PC-9 (cell line): Measurements from ENCODE around the gene CTSE. TPM values are rescaled to one million over a fixed set of nuclear protein-coding genes. Genes with fewer than 3 reads are reported as not detected.

Experiments
- BruUV-seq: library from RNA; stranded (reverse); fragments of 400-500 nt; replicated peaks from 2 replicates; lab custom pipeline; 2021; lab: Mats Ljungman, UMichigan
- CTCF ChIA-PET: fragments of 300-600 bp; sonication (Branson Sonifier 250); formaldehyde crosslinking; loops from one replicate; lab custom pipeline; 2022; ENCODE audit warnings: antibody characterized with exemption; lab: Charles Lee
- POLR2A ChIA-PET: fragments of 300-600 bp; sonication (Branson Sonifier 250); formaldehyde crosslinking; loops from one replicate; lab custom pipeline; 2022; ENCODE audit warnings: antibody characterized with exemption; ENCODE audit not compliant: unreplicated experiment; lab: Charles Lee
- DNase-seq, 2 experiments: peaks; one replicate each; pipeline versions ENCODE4 v3.0.0 to v3.0.0-alpha.2; 2015 to 2022; ENCODE audit warnings: mixed read lengths in 1 of 2
- H2AFZ ChIP-seq: fragments of 200-600 bp; sonication (generic); 2 replicates; pipeline ENCODE4 v1.8.1; 2017; ENCODE audit warnings: antibody characterized with exemption
- H3F3A ChIP-seq: fragments of 200-600 bp; sonication (generic); 2 replicates; pipeline ENCODE4 v1.8.1; 2017; ENCODE audit warnings: antibody characterized with exemption, mild to moderate bottlenecking, low read depth; ENCODE audit not compliant: insufficient read depth
- H3K27ac ChIP-seq: fragments of 200-600 bp; sonication (generic); 2 replicates; pipeline ENCODE4 v1.6.1; 2016; ENCODE audit warnings: mixed run types
- H3K27me3 ChIP-seq: fragments of 200-600 bp; sonication (generic); 2 replicates; pipeline ENCODE4 v1.6.1; 2016; ENCODE audit warnings: low read depth, mixed run types; ENCODE audit not compliant: insufficient read depth
- H3K36me3 ChIP-seq: fragments of 200-600 bp; sonication (generic); 2 replicates; pipeline ENCODE4 v1.6.1; 2016; ENCODE audit warnings: low read depth, mixed run types
- H3K4me1 ChIP-seq: fragments of 200-600 bp; sonication (generic); replicated peaks from 2 replicates; pipeline ENCODE4 v1.6.1; 2016; ENCODE audit warnings: mixed run types; ENCODE audit not compliant: insufficient read depth
- H3K4me2 ChIP-seq: fragments of 200-600 bp; sonication (generic); 2 replicates; pipeline ENCODE4 v1.6.1; 2017; ENCODE audit warnings: mixed run types
- H3K4me3 ChIP-seq: fragments of 200-600 bp; sonication (generic); 2 replicates; pipeline ENCODE4 v1.6.1; 2016; ENCODE audit warnings: mixed run types
- H3K79me2 ChIP-seq: fragments of 200-600 bp; sonication (generic); 2 replicates; pipeline ENCODE4 v1.6.1; 2017; ENCODE audit warnings: low read depth, mixed run types
- H3K9me2 ChIP-seq: fragments of 200-600 bp; sonication (generic); 2 replicates; pipeline ENCODE4 v1.8.1; 2017; ENCODE audit warnings: mild to moderate bottlenecking; ENCODE audit not compliant: insufficient read depth
- H3K9me3 ChIP-seq: fragments of 200-600 bp; sonication (generic); 2 replicates; pipeline ENCODE4 v1.8.1; 2016; ENCODE audit warnings: low read depth; ENCODE audit not compliant: insufficient read depth
- H4K20me1 ChIP-seq: fragments of 200-600 bp; sonication (generic); 2 replicates; pipeline ENCODE4 v1.8.1; 2017; ENCODE audit not compliant: insufficient read depth
- EZH2 ChIP-seq: fragments of 200-600 bp; sonication (generic); IDR thresholded peaks from 2 replicates; pipeline ENCODE4 v1.8.0; 2017; ENCODE audit warnings: antibody characterized with exemption, low read depth
- intact Hi-C: fragments of 100-400 bp; cut with micrococcal nuclease; formaldehyde crosslinking; loops from one replicate; pipeline ENCODE4 v1.10.0; 2022; ENCODE audit not compliant: unreplicated experiment
- total RNA-seq: library from RNA; stranded (reverse); gene quantifications from 2 replicates; pipeline ENCODE4 v1.2.3, GENCODE V29; 2021
- TF ChIP-seq, protein P1 (sequence below): fragments of 200-600 bp; sonication (generic); conservative IDR thresholded peaks from 2 replicates; pipeline ENCODE4 v1.6.1; 2017; ENCODE audit warnings: mixed run types, antibody characterized with exemption, mild to moderate bottlenecking, moderate library complexity

CTSE gene
- total RNA-seq, 1 experiment from 2014 or later = 1.2 TPM

DNA sequence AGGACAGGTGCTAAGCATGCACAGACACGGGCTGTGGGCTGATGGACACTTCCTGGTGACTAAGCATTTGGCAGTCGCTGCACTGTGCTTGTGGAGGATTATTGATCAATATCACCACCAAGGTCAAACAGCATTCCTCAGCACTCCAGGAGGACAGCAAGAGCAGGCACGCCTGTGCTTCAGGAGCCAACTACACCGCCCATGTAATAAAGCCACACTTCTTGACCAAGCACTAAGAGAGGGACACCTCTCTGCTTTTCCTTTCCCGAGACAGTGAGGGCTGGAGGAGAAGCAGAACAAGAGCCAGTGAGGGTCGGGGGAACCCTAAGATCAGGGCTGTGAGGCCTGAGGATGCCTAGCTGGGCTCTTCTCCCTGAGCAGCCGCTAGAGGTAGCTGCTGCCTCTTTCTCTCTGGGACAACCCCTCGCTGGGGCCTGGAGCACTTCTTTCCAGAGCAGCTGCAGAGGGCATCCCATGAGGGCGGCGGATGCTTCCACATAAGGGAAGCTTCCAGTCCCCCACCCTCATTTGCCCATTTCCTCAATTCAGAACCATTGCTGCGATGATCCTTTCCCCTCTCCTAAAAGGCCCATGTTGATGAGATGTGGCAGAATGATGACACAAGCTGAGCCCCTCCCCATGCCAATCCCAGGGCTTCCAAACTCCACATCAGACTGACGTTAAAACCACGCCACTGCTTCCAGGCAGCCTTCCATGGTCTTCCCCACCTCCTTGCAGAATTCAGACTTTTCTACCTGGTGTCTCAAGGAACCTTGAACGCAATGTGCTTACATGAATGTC, 39.6 kb downstream of the CTSE start:
- CTCF ChIA-PET = interaction anchor here (0.6 to 1.5 kb wide), 3 partner anchors 46 to 1762 kb away, joined by 3 to 12 read pairs (median 3); no protein-coding TSS in a partner anchor
- H3K27ac ChIP-seq = no peak overlapping the region
- TF ChIP-seq, protein P1, sequence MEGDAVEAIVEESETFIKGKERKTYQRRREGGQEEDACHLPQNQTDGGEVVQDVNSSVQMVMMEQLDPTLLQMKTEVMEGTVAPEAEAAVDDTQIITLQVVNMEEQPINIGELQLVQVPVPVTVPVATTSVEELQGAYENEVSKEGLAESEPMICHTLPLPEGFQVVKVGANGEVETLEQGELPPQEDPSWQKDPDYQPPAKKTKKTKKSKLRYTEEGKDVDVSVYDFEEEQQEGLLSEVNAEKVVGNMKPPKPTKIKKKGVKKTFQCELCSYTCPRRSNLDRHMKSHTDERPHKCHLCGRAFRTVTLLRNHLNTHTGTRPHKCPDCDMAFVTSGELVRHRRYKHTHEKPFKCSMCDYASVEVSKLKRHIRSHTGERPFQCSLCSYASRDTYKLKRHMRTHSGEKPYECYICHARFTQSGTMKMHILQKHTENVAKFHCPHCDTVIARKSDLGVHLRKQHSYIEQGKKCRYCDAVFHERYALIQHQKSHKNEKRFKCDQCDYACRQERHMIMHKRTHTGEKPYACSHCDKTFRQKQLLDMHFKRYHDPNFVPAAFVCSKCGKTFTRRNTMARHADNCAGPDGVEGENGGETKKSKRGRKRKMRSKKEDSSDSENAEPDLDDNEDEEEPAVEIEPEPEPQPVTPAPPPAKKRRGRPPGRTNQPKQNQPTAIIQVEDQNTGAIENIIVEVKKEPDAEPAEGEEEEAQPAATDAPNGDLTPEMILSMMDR = peak; percentile 79
- TF ChIP-seq EZH2 = no peak

DNA sequence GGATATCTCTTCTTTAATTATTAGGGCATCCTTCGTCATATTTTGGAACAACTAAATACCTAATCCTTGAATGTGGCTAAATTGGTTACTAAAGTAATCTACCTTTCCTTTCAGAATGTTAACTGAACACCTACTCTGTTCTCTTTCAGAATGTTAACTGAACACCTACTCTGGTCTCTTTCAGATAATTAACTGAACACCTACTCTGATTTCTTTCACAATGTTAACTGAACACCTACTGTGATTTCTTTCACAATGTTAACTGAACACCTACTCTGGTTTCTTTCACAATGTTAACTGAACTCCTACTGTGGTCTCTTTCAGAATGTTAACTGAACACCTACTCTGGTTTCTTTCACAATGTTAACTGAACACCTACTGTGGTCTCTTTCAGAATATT, 42.4 kb downstream of the CTSE start:
- DNase-seq = no peak
- Histone ChIP-seq H3K36me3 (no peaks in the 10 kb centered on the region), H3K27me3 (no peaks in the 10 kb centered on the region), H3K4me1 (peaks cover 28% of the 10 kb centered on the region), H3K27ac (no peak overlapping the region), H2AFZ (no peak overlapping the region), H3K4me3 (no peak overlapping the region), H3K9me2 (no peaks in the 10 kb centered on the region), H4K20me1 (no peaks in the 10 kb centered on the region), H3F3A (peaks cover 15% of the 10 kb centered on the region), H3K9me3 (no peaks in the 10 kb centered on the region), H3K79me2 (no peaks in the 10 kb centered on the region), H3K4me2 (no peak overlapping the region)
- TF ChIP-seq, protein P1 = no peak
- TF ChIP-seq EZH2 = no peak
- no TSS peak for BruUV-seq
- intact Hi-C loops = no loop called here
- CTCF ChIA-PET = no interaction called here
- POLR2A ChIA-PET = interaction anchor here (0.6 kb wide), 1 partner anchor 32 kb away, joined by 4 read pairs; no protein-coding TSS in a partner anchor

More for the DNA sequence above, 39.6 kb downstream of the CTSE start:
- peak overlapping the region; percentile 50 for H3K4me2 ChIP-seq
- H3K9me2 ChIP-seq = no peaks in the 10 kb centered on the region
- peaks cover 15% of the 10 kb centered on the region for H3F3A ChIP-seq
- no TSS peak for BruUV-seq
- no peaks in the 10 kb centered on the region for H3K9me3 ChIP-seq
- no peaks in the 10 kb centered on the region for H3K36me3 ChIP-seq
- H3K79me2 ChIP-seq = no peaks in the 10 kb centered on the region
- H2AFZ ChIP-seq = no peak overlapping the region
- no peak overlapping the region for H3K4me3 ChIP-seq
- intact Hi-C loops = loop anchor here (1.0 to 2.0 kb wide), 2 partner anchors 47 to 122 kb away; no protein-coding TSS in a partner anchor
- H3K4me1 ChIP-seq = peaks cover 18% of the 10 kb centered on the region
- no peaks in the 10 kb centered on the region for H4K20me1 ChIP-seq
- peak; percentile 59 to 91 for DNase-seq
- H3K27me3 ChIP-seq = no peaks in the 10 kb centered on the region
- POLR2A ChIA-PET = no interaction called here

DNA sequence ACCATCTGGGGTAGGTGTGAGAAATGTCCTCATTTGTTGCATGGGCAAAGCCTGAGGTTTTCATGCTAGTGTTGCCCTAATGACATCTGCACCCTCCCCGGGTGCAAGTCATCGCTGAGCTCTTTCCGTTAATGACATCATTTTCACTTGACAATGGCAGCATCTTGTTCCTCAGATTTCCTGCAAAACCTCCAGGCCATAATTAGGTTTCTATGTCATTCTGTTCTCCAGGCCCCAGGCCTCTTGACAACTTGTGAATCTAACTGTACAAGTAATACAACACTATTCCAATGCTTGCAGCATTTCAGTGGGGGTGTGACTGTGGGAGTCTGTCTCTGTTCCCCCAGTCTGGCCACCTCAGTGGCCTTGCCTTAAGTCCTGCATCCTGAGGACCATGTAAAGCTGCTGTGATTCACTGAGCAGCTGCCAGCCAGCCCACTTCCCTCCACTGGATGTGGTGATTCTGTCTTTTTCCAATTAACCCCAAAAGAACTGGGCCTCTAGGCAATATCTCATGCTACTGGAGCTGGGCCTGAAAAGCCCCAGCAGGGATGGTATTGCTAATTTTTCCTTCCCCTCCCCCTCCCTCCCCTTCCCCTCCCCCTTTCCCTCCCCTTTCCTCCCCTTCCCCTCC, 43.3 kb downstream of the CTSE start:
- TF ChIP-seq EZH2 = no peak
- TF ChIP-seq, protein P1 = no peak
- no peak overlapping the region for H3K4me2 ChIP-seq
- intact Hi-C loops = no loop called here
- BruUV-seq = no TSS peak
- peaks cover 37% of the 10 kb centered on the region for H3K4me1 ChIP-seq
- H3K9me2 ChIP-seq = no peaks in the 10 kb centered on the region
- no peaks in the 10 kb centered on the region for H3K9me3 ChIP-seq
- no peak overlapping the region for H2AFZ ChIP-seq
- ChIA-PET CTCF (interaction anchor here (1.2 kb wide), 1 partner anchor 818 kb away, joined by 3 read pairs; no protein-coding TSS in a partner anchor), POLR2A (no interaction called here)
- peaks cover 15% of the 10 kb centered on the region for H3F3A ChIP-seq
- no peak overlapping the region for H3K27ac ChIP-seq
- H3K27me3 ChIP-seq = no peaks in the 10 kb centered on the region
- no peaks in the 10 kb centered on the region for H3K79me2 ChIP-seq
- H4K20me1 ChIP-seq = no peaks in the 10 kb centered on the region
- DNase-seq = no peak
- no peaks in the 10 kb centered on the region for H3K36me3 ChIP-seq
- no peak overlapping the region for H3K4me3 ChIP-seq
